Fibroblast of pulmonary artery (primary cell): ENCODE data around the gene DENND1A.

Source experiments
- DNase-seq: peaks from one replicate; pipeline ENCODE4 v3.0.0-alpha.2; 2010; ENCODE audit warnings: low read depth
- H3K4me3 ChIP-seq: replicated peaks from 2 replicates; pipeline ENCODE4 v1.5.1; 2011; ENCODE audit warnings: low read depth, mild to moderate bottlenecking, control low read depth, low read length, moderate library complexity
- CTCF ChIP-seq: IDR thresholded peaks from 2 replicates; pipeline ENCODE4 v1.5.1; 2011; ENCODE audit warnings: mild to moderate bottlenecking, control low read depth, low read length, inconsistent platforms; ENCODE audit errors: missing control alignments

The DENND1A gene

GRCh38 chr9:123375469-123376132 is 554.3 kb downstream of the DENND1A start:
- H3K4me3 ChIP-seq: no peak overlapping the region
- DNase-seq: no peak
- TF ChIP-seq CTCF: no peak

DNA sequence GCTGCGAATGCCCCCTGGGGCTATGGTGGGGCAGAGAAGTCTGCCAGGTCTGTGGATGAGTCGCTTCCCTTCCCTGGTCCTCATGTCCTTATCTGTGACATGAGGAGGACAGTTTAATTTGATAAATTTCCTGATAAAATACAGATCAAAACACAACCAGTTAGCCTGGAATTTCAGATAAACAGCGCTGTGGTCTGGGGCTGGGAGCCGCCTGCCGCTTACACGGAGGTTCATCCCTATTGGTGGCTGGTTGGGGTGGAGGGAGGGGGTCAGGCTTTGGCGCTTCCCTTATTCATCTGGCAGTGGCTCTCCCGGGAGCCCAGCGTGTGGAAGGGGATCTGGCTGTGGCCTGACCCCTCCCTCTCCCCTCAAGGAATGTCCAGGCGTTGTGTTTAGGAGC is 556.0 kb downstream of the DENND1A start:
- no peak for TF ChIP-seq CTCF
- no peak for DNase-seq
- H3K4me3 ChIP-seq: no peak overlapping the region

DNA sequence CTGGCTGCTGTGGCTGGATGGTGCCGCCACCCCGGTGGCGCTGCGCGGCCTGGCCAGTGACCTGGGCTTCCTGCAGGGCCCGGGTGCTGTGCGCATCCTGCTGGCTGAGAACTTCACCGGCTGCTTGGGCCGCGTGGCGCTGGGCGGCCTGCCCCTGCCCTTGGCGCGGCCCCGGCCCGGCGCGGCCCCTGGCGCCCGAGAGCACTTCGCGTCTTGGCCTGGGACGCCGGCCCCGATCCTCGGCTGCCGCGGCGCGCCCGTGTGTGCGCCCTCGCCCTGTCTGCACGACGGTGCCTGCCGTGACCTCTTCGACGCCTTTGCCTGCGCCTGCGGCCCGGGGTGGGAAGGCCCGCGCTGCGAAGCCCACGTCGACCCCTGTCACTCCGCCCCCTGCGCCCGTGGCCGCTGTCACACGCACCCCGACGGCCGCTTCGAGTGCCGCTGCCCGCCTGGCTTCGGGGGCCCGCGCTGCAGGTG is 556.4 kb downstream of the DENND1A start:
- no peak for TF ChIP-seq CTCF
- no peak overlapping the region for H3K4me3 ChIP-seq
- no peak for DNase-seq

- no peak for TF ChIP-seq CTCF
- DNase-seq: no peak
- no peak overlapping the region for H3K4me3 ChIP-seq
These were observed 557.0 kb downstream of the DENND1A start for GRCh38 chr9:123372766-123373446.

DNA sequence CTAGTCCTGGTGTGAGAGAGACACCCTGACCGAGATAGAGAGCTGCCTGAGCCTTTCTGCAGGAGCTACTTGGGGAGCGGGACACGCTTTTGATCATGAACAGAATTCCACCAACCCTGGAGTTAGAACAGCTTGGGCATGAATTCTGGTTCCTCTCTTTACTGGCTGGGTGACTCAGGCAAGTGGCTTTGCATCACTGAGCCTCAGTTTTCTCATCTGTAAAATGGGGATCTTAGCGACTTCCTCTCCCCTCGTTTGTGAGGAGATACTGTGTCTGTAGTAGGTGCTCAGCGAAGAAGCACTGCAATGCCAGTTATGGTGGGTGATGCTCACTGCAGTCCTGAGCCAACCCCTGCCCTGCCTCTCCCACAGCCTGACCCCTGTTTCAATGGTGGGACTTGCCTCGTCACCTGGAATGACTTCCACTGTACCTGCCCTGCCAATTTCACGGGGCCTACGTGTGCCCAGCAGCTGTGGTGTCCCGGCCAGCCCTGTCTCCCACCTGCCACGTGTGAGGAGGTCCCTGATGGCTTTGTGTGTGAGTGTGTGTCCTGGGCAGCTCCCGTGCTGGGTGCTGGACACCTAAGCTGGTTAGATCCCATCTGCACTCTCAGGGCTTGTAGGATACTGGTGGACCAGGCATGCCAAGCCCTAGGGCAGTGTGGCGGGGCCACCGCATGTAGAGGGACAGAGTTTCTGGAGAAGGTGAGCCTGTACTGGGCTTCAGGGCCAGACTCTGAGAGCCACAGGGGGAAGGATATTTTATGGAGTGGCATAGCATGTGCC is 557.9 kb downstream of the DENND1A start:
- H3K4me3 ChIP-seq: no peak overlapping the region
- no peak for DNase-seq
- TF ChIP-seq CTCF: no peak

- DNase-seq: no peak
- H3K4me3 ChIP-seq: no peak overlapping the region
- TF ChIP-seq CTCF: no peak
These were observed 558.7 kb downstream of the DENND1A start for GRCh38 chr9:123371228-123371584.
